GM10266 (cell line): ENCODE results near the gene SP140.

Source experiments
- DNase-seq: peaks from one replicate; pipeline ENCODE4 v3.0.0; 2012; ENCODE audit errors: extremely low spot score
- TF ChIP-seq, protein P1 (sequence below): IDR thresholded peaks from 2 replicates; pipeline ENCODE4 v1.5.1; 2012; ENCODE audit warnings: mild to moderate bottlenecking, low read depth; ENCODE audit not compliant: control insufficient read depth, insufficient read depth; ENCODE audit errors: missing control alignments

The SP140 gene

DNA sequence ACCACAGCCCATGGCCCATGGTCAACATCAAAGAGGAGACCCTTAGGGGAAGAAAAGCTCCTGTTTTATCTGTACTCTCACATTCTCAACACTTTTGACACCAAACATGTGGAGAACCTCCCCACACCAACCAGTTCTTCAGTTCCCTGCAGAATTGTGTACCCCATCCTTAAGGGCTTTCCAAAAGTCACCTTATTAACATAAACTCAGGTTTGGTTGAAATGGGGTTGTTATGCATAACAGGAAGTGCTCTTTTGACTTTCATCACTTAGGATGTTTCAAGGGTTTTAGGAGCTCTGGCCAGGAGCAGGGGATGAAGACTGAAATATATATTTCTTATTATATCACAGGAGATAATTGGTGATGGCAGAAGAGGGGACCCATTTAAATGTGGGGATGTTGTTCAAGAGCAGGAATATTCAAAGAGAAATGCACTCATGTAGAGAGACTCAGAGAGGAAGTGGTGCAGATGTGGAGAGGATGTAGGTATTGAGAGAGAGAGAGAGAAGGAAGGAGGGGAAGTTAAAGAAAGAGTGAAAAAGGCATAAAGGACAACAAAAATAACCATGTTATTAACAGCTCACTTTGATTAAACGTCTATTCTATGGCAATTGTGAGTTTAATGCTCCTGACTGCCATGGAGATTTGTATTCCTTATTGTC lies 136.6 kb downstream of the SP140 start:
- no peak for DNase-seq
- TF ChIP-seq, protein P1, sequence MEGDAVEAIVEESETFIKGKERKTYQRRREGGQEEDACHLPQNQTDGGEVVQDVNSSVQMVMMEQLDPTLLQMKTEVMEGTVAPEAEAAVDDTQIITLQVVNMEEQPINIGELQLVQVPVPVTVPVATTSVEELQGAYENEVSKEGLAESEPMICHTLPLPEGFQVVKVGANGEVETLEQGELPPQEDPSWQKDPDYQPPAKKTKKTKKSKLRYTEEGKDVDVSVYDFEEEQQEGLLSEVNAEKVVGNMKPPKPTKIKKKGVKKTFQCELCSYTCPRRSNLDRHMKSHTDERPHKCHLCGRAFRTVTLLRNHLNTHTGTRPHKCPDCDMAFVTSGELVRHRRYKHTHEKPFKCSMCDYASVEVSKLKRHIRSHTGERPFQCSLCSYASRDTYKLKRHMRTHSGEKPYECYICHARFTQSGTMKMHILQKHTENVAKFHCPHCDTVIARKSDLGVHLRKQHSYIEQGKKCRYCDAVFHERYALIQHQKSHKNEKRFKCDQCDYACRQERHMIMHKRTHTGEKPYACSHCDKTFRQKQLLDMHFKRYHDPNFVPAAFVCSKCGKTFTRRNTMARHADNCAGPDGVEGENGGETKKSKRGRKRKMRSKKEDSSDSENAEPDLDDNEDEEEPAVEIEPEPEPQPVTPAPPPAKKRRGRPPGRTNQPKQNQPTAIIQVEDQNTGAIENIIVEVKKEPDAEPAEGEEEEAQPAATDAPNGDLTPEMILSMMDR: no peak
